HG03469 (cell line): Measurements from ENCODE around the gene MS4A15.

ENCODE experiments used
- ATAC-seq: cut with Tn5 transposase; IDR thresholded peaks from one replicate; pipeline ENCODE4 v1.9.1; 2021; ENCODE audit warnings: mild to moderate bottlenecking, moderate library complexity, moderate number of reproducible peaks; ENCODE audit not compliant: unreplicated experiment

The MS4A15 gene

GRCh38 chr11:60776167-60776566, 19.5 kb downstream of the MS4A15 start:
- ATAC-seq, result no peak

GRCh38 chr11:60777106-60777505, 20.4 kb downstream of the MS4A15 start:
- ATAC-seq, result no peak

- no peak for ATAC-seq
These were observed 20.9 kb downstream of the MS4A15 start for GRCh38 chr11:60777572-60777971.

- ATAC-seq, result no peak
These were observed 23.4 kb downstream of the MS4A15 start for GRCh38 chr11:60780065-60780464.

- ATAC-seq, result no peak
These were observed 24.1 kb downstream of the MS4A15 start for GRCh38 chr11:60780774-60781173.

GRCh38 chr11:60781286-60781980, 24.8 kb downstream of the MS4A15 start:
- ATAC-seq, result no peak

GRCh38 chr11:60781981-60782316, 25.3 kb downstream of the MS4A15 start:
- no peak for ATAC-seq

- no peak for ATAC-seq
These were observed 25.9 kb downstream of the MS4A15 start for GRCh38 chr11:60782393-60783140.

GRCh38 chr11:60783141-60783484, 26.4 kb downstream of the MS4A15 start:
- ATAC-seq, result no peak

- no peak for ATAC-seq
These were observed 27.2 kb downstream of the MS4A15 start for GRCh38 chr11:60783911-60784310.

- ATAC-seq, result no peak
These were observed 28.5 kb downstream of the MS4A15 start, which contains the start of gene MS4A10 for GRCh38 chr11:60785136-60785535. MS4A10 (plus strand) TSS chr11:60785333; CDS start chr11:60790336, 5,003 bp downstream.

- no peak for ATAC-seq
These were observed 29.2 kb downstream of the MS4A15 start for GRCh38 chr11:60785806-60786361.

- ATAC-seq, result no peak
These were observed 30.3 kb downstream of the MS4A15 start for GRCh38 chr11:60786811-60787567.

GRCh38 chr11:60788401-60789125, 31.9 kb downstream of the MS4A15 start:
- ATAC-seq, result no peak

GRCh38 chr11:60790726-60791125, 34.1 kb downstream of the MS4A15 start:
- ATAC-seq, result no peak

GRCh38 chr11:60791153-60791933, 34.7 kb downstream of the MS4A15 start:
- no peak for ATAC-seq

- ATAC-seq, result no peak
These were observed 35.9 kb downstream of the MS4A15 start for GRCh38 chr11:60792521-60792920.

- no peak for ATAC-seq
These were observed 38.6 kb downstream of the MS4A15 start for GRCh38 chr11:60795291-60795690.

GRCh38 chr11:60797846-60798630, 41.4 kb downstream of the MS4A15 start:
- no peak for ATAC-seq
